ENCODE data around the gene ARMH2. TPM values are rescaled to one million over a fixed set of nuclear protein-coding genes. Genes with fewer than 3 reads are reported as not detected.

Gene ARMH2
- total and polyA plus RNA-seq, 9 of the 15 experiments (the other 6 are each of a cell fraction or from before 2014, with no cell fraction given): not detected

- TF ChIP-seq ADNP (tag; IDR thresholded peaks at IDR 0.05) (0 out of 2 replicates have a peak, but pooled peaks have one; percentile 24), NFE2L1 (tag; IDR thresholded peaks at IDR 0.05; ENCODE audit: borderline replicate concordance, low read depth) (peak; percentile 94), RFX1 (IDR thresholded peaks at IDR 0.05) (peak; percentile 78), ZNF133 (CRISPR knock-in tag; IDR thresholded peaks at IDR 0.05) (no peak), SMARCA4 (IDR thresholded peaks at IDR 0.05) (peak; percentile 62; the same call in 1 of the 2 replicates), GATA2 (CRISPR knock-in tag; IDR thresholded peaks at IDR 0.05) (no peak), C11orf30 (IDR thresholded peaks at IDR 0.05; ENCODE audit: low read depth) (peak; percentile 90), PPARD (CRISPR knock-in tag; IDR thresholded peaks at IDR 0.05) (no peak), BACH1 (tag; IDR thresholded peaks at IDR 0.05) (peak; percentile 95), ZNF224 (CRISPR knock-in tag; IDR thresholded peaks at IDR 0.05) (no peak), EP300 (IDR thresholded peaks at IDR 0.05; ENCODE audit: low read length) (peak; percentile 42; the same call in 1 of the 2 replicates), MAFF (IDR thresholded peaks at IDR 0.05; ENCODE audit: low read length) (peak; percentile 96), ARID1B (IDR thresholded peaks at IDR 0.05) (peak; percentile 51), DPF2 (IDR thresholded peaks at IDR 0.05) (peak; percentile 58; the same call in 1 of the 2 replicates), ZNF592 (IDR thresholded peaks at IDR 0.05) (peak; percentile 43; the same call in 1 of the 2 replicates)
- TF ChIP-seq, protein P1, sequence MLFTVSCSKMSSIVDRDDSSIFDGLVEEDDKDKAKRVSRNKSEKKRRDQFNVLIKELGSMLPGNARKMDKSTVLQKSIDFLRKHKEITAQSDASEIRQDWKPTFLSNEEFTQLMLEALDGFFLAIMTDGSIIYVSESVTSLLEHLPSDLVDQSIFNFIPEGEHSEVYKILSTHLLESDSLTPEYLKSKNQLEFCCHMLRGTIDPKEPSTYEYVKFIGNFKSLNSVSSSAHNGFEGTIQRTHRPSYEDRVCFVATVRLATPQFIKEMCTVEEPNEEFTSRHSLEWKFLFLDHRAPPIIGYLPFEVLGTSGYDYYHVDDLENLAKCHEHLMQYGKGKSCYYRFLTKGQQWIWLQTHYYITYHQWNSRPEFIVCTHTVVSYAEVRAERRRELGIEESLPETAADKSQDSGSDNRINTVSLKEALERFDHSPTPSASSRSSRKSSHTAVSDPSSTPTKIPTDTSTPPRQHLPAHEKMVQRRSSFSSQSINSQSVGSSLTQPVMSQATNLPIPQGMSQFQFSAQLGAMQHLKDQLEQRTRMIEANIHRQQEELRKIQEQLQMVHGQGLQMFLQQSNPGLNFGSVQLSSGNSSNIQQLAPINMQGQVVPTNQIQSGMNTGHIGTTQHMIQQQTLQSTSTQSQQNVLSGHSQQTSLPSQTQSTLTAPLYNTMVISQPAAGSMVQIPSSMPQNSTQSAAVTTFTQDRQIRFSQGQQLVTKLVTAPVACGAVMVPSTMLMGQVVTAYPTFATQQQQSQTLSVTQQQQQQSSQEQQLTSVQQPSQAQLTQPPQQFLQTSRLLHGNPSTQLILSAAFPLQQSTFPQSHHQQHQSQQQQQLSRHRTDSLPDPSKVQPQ (CRISPR knock-in tag; IDR thresholded peaks at IDR 0.05; ENCODE audit: borderline replicate concordance): no peak
Observed at GRCh38 chr6:24755279-24755678, 43.4 kb downstream of the ARMH2 start (continued).

Data from K562 (cell line).